Nephron (organoid): ENCODE measurements around the gene GCLM.
"Not testable (repeated sequence)": the region's sequence is repeated elsewhere in the genome, so short reads cannot be mapped to it uniquely, and the experiment has no call there.

Experiments used
- H3K27ac Mint-ChIP-seq, 3 experiments: 2 replicates each; pipeline ENCODE4 v1.8.0; 2020; ENCODE audit warnings: mixed read lengths in 3 of 3, mild to moderate bottlenecking in 2 of 3, moderate library complexity in 1 of 3
- H3K27me3 Mint-ChIP-seq: 2 replicates; pipeline ENCODE4 v1.8.0; 2021; ENCODE audit warnings: low read depth, mild to moderate bottlenecking, moderate library complexity, mixed read lengths
- H3K36me3 Mint-ChIP-seq: 2 replicates; pipeline ENCODE4 v1.8.0; 2020; ENCODE audit warnings: low read depth, mixed read lengths
- H3K4me1 Mint-ChIP-seq: 2 replicates; pipeline ENCODE4 v1.8.0; 2020; ENCODE audit warnings: mixed read lengths
- H3K4me3 Mint-ChIP-seq, 3 experiments: 2 replicates each; pipeline ENCODE4 v1.8.0; 2020; ENCODE audit warnings: mild to moderate bottlenecking in 3 of 3, mixed read lengths in 3 of 3, moderate library complexity in 2 of 3
- H3K9me3 Mint-ChIP-seq: 2 replicates; pipeline ENCODE4 v1.8.0; 2020; ENCODE audit warnings: mixed read lengths
- TF ChIP-seq, protein P1 (sequence below), 3 experiments: fragments of 200-600 bp; sonication (generic); IDR thresholded peaks; one replicate each; pipeline ENCODE4 v1.5.0; 2021; ENCODE audit warnings: antibody characterized with exemption in 3 of 3; ENCODE audit not compliant: unreplicated experiment in 3 of 3

The GCLM gene

DNA sequence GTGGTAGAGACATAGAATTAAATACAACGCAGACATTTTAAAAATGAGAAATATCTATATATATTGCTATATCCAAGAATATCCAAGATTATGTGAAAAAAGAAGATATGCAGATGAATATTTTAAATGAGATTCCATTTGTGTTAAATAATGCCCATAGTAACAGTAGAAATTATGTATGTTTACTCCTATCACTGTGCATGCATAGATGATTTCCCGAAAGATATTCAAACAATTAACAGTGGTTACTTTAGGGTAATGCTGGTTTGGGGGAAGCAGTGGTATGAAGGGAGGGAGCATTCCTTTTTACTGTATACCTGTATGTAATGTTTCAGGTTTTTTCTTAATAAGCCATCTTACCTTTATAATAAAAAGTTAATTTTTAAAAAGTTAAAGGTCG lies 55.3 kb downstream of the GCLM start:
- H3K4me3 Mint-ChIP-seq: no peak overlapping the region

DNA sequence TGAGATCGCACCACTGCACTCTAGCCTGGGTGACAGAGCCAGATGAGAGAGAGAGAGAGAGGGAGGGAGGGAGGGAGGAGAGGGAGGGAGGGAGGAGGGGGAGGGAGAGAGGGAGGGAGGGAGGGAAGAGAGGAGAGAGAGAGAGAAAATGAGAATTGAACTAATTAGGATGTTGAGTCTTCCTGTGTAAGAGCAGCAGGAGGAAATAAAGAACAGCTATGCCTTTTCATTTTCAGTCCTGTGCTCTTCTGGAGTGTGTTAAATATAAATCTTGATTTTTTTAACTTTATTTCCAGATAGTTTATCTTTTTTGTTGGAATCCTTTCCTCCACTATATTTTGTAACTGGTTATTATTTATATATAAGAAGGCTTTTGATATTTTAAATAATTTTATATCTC lies 57.4 kb downstream of the GCLM start:
- TF ChIP-seq, protein P1, sequence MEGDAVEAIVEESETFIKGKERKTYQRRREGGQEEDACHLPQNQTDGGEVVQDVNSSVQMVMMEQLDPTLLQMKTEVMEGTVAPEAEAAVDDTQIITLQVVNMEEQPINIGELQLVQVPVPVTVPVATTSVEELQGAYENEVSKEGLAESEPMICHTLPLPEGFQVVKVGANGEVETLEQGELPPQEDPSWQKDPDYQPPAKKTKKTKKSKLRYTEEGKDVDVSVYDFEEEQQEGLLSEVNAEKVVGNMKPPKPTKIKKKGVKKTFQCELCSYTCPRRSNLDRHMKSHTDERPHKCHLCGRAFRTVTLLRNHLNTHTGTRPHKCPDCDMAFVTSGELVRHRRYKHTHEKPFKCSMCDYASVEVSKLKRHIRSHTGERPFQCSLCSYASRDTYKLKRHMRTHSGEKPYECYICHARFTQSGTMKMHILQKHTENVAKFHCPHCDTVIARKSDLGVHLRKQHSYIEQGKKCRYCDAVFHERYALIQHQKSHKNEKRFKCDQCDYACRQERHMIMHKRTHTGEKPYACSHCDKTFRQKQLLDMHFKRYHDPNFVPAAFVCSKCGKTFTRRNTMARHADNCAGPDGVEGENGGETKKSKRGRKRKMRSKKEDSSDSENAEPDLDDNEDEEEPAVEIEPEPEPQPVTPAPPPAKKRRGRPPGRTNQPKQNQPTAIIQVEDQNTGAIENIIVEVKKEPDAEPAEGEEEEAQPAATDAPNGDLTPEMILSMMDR (IDR thresholded peaks at IDR 0.05; ENCODE audit: unreplicated experiment in 3 of 3): no peak
- Mint-ChIP-seq H3K4me1 (no peaks in the 10 kb centered on the region), H3K27me3 (peaks cover 3% of the 10 kb centered on the region), H3K27ac (no peak overlapping the region), H3K4me3 (no peak overlapping the region), H3K9me3 (peaks cover 18% of the 10 kb centered on the region), H3K36me3 (peaks cover 14% of the 10 kb centered on the region)

More for the DNA sequence above, 55.3 kb downstream of the GCLM start:
- Mint-ChIP-seq H3K27ac (no peak overlapping the region), H3K27me3 (peaks cover 3% of the 10 kb centered on the region), H3K36me3 (peaks cover 14% of the 10 kb centered on the region), H3K4me1 (no peaks in the 10 kb centered on the region), H3K9me3 (peaks cover 25% of the 10 kb centered on the region)
- TF ChIP-seq, protein P1 (IDR thresholded peaks at IDR 0.05; ENCODE audit: unreplicated experiment in 3 of 3): no peak

DNA sequence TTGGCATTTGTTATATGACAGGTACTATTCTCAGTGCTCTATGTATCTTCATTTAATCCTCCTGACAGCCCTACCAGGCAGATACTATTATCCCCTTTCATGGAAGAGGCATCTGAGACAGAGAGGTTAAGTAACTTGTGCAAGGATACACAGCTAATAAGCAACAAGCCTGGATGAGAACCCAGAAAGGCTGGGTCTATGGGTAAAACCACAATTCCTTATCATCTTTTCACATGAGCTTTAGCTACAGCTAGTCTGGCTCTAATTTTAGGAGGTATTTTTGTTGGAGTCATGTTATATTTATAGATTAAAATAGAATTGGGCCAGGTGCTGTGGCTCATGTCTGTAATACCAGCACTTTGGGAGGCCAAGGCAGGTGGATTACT lies 57.9 kb downstream of the GCLM start:
- Mint-ChIP-seq H3K27me3 (peaks cover 3% of the 10 kb centered on the region), H3K4me3 (no peak overlapping the region), H3K4me1 (no peaks in the 10 kb centered on the region), H3K27ac (no peak overlapping the region), H3K9me3 (peaks cover 17% of the 10 kb centered on the region), H3K36me3 (peaks cover 14% of the 10 kb centered on the region)
- TF ChIP-seq, protein P1 (IDR thresholded peaks at IDR 0.05; ENCODE audit: unreplicated experiment in 3 of 3): no peak

DNA sequence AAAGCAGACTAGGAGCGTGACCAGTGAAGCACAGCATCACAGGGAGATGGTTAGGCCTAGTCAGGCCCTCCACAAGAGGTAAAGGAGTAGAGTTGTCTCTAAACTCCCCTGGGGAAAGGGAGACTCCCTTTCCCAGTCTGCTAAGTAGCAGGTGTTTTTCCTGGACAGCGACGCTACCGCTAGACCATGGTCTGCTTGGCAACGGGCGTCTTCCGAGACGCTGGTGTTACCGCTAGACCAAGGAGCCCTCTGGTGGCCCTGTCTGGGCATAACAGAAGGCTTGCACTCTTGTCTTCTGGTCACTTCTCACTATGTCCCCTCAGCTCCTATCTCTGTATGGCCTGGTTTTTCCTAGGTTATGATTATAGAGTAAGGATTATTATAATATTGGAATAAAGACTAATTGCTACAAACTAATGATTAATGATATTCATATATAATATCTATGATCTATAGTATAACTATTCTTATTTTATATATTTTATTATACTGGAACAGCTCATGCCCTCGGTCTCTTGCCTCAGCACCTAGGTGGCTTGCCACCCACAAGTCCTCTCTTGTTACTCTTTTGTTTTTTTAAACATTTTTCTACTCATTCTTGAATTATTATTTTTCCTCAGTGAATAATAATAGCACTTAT lies 58.4 kb downstream of the GCLM start:
- H3K36me3 Mint-ChIP-seq: peaks cover 14% of the 10 kb centered on the region
- H3K4me1 Mint-ChIP-seq, H3K27me3 Mint-ChIP-seq, H3K27ac Mint-ChIP-seq, H3K4me3 Mint-ChIP-seq: not testable (repeated sequence)
- TF ChIP-seq, protein P1 (IDR thresholded peaks at IDR 0.05; ENCODE audit: unreplicated experiment in 3 of 3): peak; percentile 30 to 53 (median 45)
- peaks cover 17% of the 10 kb centered on the region for H3K9me3 Mint-ChIP-seq

DNA sequence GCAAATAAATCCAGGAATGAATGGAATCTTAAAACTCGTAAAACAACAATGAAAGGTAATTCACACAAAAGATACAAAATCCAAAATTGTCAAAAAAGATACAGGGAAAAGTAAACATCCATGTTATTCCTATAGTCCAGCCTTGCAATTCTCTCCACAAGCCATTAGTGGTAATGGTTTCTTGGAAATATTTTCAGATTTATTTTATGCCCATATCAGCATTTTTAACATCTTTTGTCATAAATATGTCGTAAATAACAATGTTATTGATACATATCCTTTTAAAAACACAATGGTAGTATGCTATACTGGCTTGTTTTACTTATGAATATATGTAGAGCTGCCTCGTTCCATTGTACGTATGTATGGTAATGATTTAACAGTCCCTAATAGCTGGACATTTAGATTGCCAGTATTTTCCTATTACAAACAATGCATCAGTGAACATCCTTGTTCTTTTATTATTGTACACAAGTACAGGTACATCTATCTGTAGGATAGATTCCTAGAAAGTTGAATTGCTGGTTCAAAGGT lies 60.8 kb downstream of the GCLM start:
- H3K4me3 Mint-ChIP-seq: peak overlapping the region; percentile 90 to 97 (median 94)
- peak overlapping the region; percentile 92 to 98 (median 96) for H3K27ac Mint-ChIP-seq
- TF ChIP-seq, protein P1 (IDR thresholded peaks at IDR 0.05; ENCODE audit: unreplicated experiment in 3 of 3): no peak
- H3K36me3 Mint-ChIP-seq: peaks cover 5% of the 10 kb centered on the region
- H3K27me3 Mint-ChIP-seq: peaks cover 3% of the 10 kb centered on the region
- peaks cover 6% of the 10 kb centered on the region for H3K9me3 Mint-ChIP-seq
- peaks cover 12% of the 10 kb centered on the region for H3K4me1 Mint-ChIP-seq

DNA sequence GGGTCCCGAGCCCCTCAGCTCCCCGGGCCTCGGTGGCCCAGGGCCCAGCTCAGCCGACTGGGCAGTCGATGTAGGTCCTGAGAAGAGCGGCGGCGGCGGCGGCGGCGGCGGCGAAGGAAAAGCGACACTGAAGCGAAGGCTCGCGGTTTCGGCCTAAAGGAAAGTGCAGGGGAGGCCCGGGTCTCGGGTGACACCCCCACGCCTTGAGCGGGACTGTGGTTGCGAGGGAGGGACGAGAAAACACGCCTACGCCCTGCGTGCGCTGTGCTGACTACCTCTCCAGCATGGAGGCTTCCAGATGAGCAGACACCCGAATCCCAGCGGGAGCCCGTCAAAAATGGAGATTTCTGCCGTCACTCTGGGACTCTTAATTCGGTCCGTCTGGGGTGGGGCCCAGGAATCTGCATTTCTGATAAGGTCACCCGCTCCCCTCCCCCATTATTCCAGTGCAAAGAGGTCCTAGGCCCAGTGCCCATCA lies 61.4 kb downstream of the GCLM start:
- TF ChIP-seq, protein P1 (IDR thresholded peaks at IDR 0.05; ENCODE audit: unreplicated experiment in 3 of 3): no peak
- Mint-ChIP-seq H3K9me3 (peaks cover 6% of the 10 kb centered on the region), H3K36me3 (peaks cover 5% of the 10 kb centered on the region), H3K4me3 (peak overlapping the region; percentile 90 to 97 (median 94)), H3K27me3 (peaks cover 3% of the 10 kb centered on the region), H3K27ac (peak overlapping the region; percentile 92 to 98 (median 96)), H3K4me1 (peaks cover 12% of the 10 kb centered on the region)
